ENCODE data around the gene NFYC. TPM values are rescaled to one million over a fixed set of nuclear protein-coding genes. Genes with fewer than 3 reads are reported as not detected.

The NFYC gene
- total RNA-seq = 10 to 100 TPM; 61.3 to 61.6 TPM
- 51.3 TPM for polyA plus RNA-seq

DNA sequence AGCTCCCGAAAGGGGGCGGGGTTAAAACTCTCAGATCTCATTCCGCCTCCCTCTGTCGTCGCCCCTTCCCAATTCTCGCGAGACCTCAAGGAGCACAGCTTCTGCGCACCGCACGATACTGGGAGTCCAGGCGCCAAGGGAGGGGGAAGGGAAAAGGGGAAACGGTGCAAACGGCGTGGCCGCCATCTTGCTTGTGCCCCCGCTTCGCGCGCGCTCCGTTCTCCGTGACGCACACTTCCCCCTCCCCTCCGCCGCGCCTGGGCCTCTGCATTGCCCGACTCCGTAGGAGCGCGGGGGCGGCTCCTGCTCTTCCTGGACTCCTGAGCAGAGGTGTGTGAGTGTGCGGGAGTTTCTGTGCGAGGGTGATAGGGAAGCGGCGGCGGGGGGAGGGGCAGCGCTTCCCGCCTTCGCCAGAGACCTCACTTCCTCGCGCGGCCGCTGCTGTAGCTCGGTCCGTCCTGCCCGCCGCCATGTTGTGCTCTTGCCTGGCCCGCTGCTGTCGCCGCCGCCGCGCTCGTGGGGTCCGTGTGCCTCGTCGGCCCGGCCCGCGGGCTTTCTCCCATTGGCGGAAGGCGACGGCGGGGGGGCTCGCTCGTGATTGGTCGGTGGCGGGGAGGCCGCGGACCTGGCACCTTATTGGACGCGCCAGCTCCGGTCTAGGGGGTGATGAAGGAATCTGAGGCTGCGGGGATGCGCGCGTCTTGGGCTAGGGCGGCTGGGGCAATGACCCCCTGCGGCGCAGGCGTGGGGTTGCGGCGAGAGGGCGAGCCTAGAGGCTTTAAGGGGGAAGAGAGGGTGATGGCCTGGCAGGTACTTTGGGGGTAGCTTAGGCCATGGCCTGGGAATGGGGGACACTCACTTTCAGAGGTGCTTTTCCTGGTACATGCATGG, at the start of gene NFYC:
NFYC (plus strand) TSS at position 167 of the 891 bp plus-strand sequence. CDS start 47,140 bp downstream, outside the sequence.
- Histone ChIP-seq H3K4me3 (ENCODE audit: low read length) (peak within 1 kb of the TSS; percentile 94), H3K9me3 (ENCODE audit: low read length) (no peaks in the 10 kb centered on the region), H3K27me3 (ENCODE audit: insufficient read depth, low read length, poor library complexity, severe bottlenecking) (no peaks in the 10 kb centered on the region), H3K27ac (ENCODE audit: low read depth, low read length) (peak within 1 kb of the TSS; percentile 97), H3K4me1 (ENCODE audit: insufficient read depth, low read length) (peaks cover 41% of the 10 kb centered on the region), H3K36me3 (ENCODE audit: insufficient read depth, low read length) (no peaks in the 10 kb centered on the region)
- POLR2A ChIA-PET = interaction anchor here (0.6 to 2.9 kb wide), 21 partner anchors 9 to 288 kb away, joined by 3 to 23 read pairs (median 4); partner anchors contain the start of genes CITED4, CTPS1, RIMS3 and ZFP69
- peak within 1 kb of the TSS; percentile 92 to 100 (median 97) for H3K27ac Mint-ChIP-seq
- H3K27me3 Mint-ChIP-seq = peaks cover 0 to 5% of the 10 kb centered on the region in 2 donors
- H3K36me3 Mint-ChIP-seq = peaks cover 8 to 33% (median 9%) of the 10 kb centered on the region in 3 donors
- H3K9me3 Mint-ChIP-seq = no peaks in the 10 kb centered on the region
- CTCF ChIA-PET = interaction anchor here (0.8 to 2.5 kb wide), 12 partner anchors 8 to 288 kb away, joined by 3 to 10 read pairs (median 4); partner anchors contain the start of gene CTPS1
- peak within 1 kb of the TSS; percentile 90 to 100 (median 93) for H3K4me3 Mint-ChIP-seq
- H3K4me1 Mint-ChIP-seq = peaks cover 59 to 74% (median 71%) of the 10 kb centered on the region in 3 donors
- DNase-seq = peak; percentile 89 to 97 (median 94)

DNA sequence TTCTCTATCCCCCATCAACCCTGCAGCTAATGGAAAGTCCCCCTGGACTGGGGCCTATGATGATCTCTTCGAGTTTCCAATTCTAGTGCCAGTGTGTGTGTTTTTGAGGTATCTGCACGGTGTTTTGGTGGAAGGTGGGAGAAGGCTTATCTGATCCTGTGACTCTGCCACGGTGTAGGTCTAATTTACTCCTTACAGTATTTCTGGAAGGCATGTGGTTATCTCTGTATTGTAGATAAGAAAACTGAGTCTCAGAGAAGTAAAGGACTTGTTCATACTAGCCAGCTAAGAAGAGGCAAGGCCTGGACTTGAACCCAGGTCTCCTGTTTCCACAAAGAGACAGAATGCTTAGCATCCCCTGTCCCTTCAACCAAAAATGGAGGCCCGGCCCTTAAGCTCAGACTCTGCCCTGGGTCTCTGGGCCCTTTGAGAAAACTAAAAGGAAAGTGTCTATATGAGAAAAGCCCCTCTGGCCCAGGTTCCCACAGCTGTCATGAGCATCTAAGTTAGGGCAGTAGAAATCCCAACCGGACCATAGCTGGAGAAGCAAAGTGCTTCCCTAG, 46.3 kb upstream of the NFYC start:
- Mint-ChIP-seq H3K36me3 (peaks cover 0 to 3% (median 0%) of the 10 kb centered on the region in 3 donors), H3K27ac (no peak overlapping the region), H3K27me3 (peaks cover 1 to 7% of the 10 kb centered on the region in 2 donors), H3K4me3 (no peak overlapping the region), H3K9me3 (no peaks in the 10 kb centered on the region), H3K4me1 (peaks cover 5 to 12% (median 6%) of the 10 kb centered on the region in 3 donors)
- Histone ChIP-seq H3K9me3 (ENCODE audit: low read length) (no peaks in the 10 kb centered on the region), H3K27ac (ENCODE audit: low read depth, low read length) (no peak overlapping the region), H3K27me3 (ENCODE audit: insufficient read depth, low read length, poor library complexity, severe bottlenecking) (no peaks in the 10 kb centered on the region), H3K36me3 (ENCODE audit: insufficient read depth, low read length) (no peaks in the 10 kb centered on the region), H3K4me1 (ENCODE audit: insufficient read depth, low read length) (no peaks in the 10 kb centered on the region), H3K4me3 (ENCODE audit: low read length) (no peak overlapping the region)
- ChIA-PET POLR2A (no interaction called here), CTCF (interaction anchor here (1.3 kb wide), 1 partner anchor 13 kb away, joined by 3 read pairs; no protein-coding TSS in a partner anchor)
- DNase-seq = no peak

DNA sequence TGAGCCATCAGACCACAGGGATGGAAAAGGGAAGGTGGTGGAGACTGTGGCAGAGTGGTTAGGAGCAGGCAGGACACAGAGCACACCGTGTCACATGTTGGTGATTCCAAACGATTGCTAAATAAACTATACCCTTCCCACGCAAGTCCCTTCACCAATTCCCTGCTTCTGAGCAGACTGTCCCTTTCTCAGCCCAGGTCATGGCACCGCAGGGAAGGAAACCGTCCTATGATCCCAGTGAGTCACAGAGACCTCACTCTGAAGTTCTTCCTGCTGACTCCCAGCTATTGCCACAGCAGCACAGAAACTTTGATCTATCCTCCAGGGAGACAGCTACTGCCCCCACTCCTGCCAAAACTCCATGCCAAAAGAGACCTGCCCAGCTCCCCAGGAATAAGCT, 45.2 kb upstream of the NFYC start:
- peaks cover 5 to 6% (median 5%) of the 10 kb centered on the region in 3 donors for H3K4me1 Mint-ChIP-seq
- Histone ChIP-seq H3K4me3 (ENCODE audit: low read length) (no peak overlapping the region), H3K4me1 (ENCODE audit: insufficient read depth, low read length) (no peaks in the 10 kb centered on the region), H3K27me3 (ENCODE audit: insufficient read depth, low read length, poor library complexity, severe bottlenecking) (no peaks in the 10 kb centered on the region), H3K9me3 (ENCODE audit: low read length) (no peaks in the 10 kb centered on the region), H3K27ac (ENCODE audit: low read depth, low read length) (no peak overlapping the region), H3K36me3 (ENCODE audit: insufficient read depth, low read length) (no peaks in the 10 kb centered on the region)
- H3K27me3 Mint-ChIP-seq = peaks cover 1 to 7% of the 10 kb centered on the region in 2 donors
- no peaks in the 10 kb centered on the region for H3K9me3 Mint-ChIP-seq
- CTCF ChIA-PET = interaction anchor here (1.3 kb wide), 2 partner anchors 14 to 128 kb away, joined by 3 to 5 read pairs; no protein-coding TSS in a partner anchor
- H3K4me3 Mint-ChIP-seq = no peak overlapping the region
- H3K27ac Mint-ChIP-seq = peak overlapping the region in 2 of 8 donors; percentile 43 to 52
- POLR2A ChIA-PET = no interaction called here
- no peak for DNase-seq
- H3K36me3 Mint-ChIP-seq = no peaks in the 10 kb centered on the region

DNA sequence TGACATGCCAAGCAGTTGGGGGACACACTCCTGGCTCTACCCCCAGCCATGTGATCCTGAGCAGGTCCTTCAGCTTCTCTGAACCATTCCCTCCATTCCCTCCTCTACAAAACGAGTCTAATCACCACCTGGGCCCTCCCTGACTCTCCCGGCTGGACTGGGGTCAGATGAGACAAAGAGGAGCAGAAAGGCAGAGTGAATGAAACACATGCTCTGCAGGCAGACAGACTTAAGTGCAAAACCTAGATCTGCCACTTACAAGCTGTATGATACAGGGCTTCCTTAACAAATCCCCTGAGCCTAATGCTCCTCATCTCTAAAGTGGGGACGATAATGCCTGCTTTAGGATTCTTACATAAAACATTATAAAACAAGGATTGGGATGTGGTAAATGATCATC, 43.3 kb upstream of the NFYC start:
- H3K9me3 Mint-ChIP-seq = no peaks in the 10 kb centered on the region
- H3K4me3 Mint-ChIP-seq = no peak overlapping the region
- no peaks in the 10 kb centered on the region for H3K9me3 ChIP-seq (ENCODE audit: low read length)
- H3K4me1 ChIP-seq (ENCODE audit: insufficient read depth, low read length) = no peaks in the 10 kb centered on the region
- DNase-seq = no peak
- POLR2A ChIA-PET = no interaction called here
- H3K4me3 ChIP-seq (ENCODE audit: low read length) = no peak overlapping the region
- H3K27ac Mint-ChIP-seq = peak overlapping the region in 1 of 8 donors; percentile 40
- H3K36me3 ChIP-seq (ENCODE audit: insufficient read depth, low read length) = no peaks in the 10 kb centered on the region
- CTCF ChIA-PET = interaction anchor here (1.3 kb wide), 1 partner anchor 21 kb away, joined by 3 read pairs; no protein-coding TSS in a partner anchor
- H3K27me3 Mint-ChIP-seq = peaks cover 1 to 7% of the 10 kb centered on the region in 2 donors
- H3K36me3 Mint-ChIP-seq = no peaks in the 10 kb centered on the region
- no peak overlapping the region for H3K27ac ChIP-seq (ENCODE audit: low read depth, low read length)
- peaks cover 5 to 6% (median 5%) of the 10 kb centered on the region in 3 donors for H3K4me1 Mint-ChIP-seq
- H3K27me3 ChIP-seq (ENCODE audit: insufficient read depth, low read length, poor library complexity, severe bottlenecking) = no peaks in the 10 kb centered on the region

DNA sequence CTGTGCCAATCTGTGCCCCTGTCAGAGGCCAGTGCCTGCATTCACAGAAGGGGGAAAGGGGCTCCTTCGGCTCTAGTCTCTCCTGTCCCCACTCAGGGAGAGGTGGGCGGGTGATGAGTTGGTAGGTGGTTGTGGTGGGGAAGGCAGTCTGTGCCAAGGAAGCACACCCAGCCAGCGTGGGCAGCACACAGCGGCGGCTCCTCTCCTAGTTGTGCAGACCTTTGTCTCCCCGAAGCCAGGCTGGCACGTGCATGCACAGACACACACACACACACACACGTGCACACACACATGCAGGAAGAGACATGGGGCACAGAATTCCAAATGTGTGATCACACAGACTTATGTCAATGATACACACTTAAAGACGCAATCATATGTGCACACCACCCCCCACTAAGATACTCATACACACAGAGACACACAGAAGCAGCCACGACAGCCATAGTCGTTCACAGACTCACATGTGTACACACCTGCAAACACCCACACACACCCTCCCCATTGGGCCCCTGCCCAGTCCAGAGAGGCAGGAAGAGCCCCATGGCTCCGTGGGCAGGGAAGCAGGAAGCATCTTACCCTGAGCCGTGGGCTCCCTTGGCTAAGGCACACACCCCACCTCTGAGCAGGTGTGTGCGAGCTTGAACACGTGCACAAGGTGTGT, 42.4 kb upstream of the NFYC start:
- DNase-seq = no peak
- Histone ChIP-seq H3K36me3 (ENCODE audit: insufficient read depth, low read length) (no peaks in the 10 kb centered on the region), H3K4me1 (ENCODE audit: insufficient read depth, low read length) (no peaks in the 10 kb centered on the region), H3K4me3 (ENCODE audit: low read length) (no peak overlapping the region), H3K9me3 (ENCODE audit: low read length) (no peaks in the 10 kb centered on the region), H3K27me3 (ENCODE audit: insufficient read depth, low read length, poor library complexity, severe bottlenecking) (no peaks in the 10 kb centered on the region), H3K27ac (ENCODE audit: low read depth, low read length) (no peak overlapping the region)
- peak overlapping the region in 3 of 8 donors; percentile 38 to 77 (median 70) for H3K27ac Mint-ChIP-seq
- H3K9me3 Mint-ChIP-seq = no peaks in the 10 kb centered on the region
- CTCF ChIA-PET = interaction anchor here (1.3 kb wide), 1 partner anchor 20 kb away, joined by 3 read pairs; no protein-coding TSS in a partner anchor
- POLR2A ChIA-PET = no interaction called here
- peak overlapping the region in 4 of 7 donors; percentile 2 to 71 (median 50) for H3K4me3 Mint-ChIP-seq
- H3K4me1 Mint-ChIP-seq = peaks cover 5 to 6% (median 5%) of the 10 kb centered on the region in 3 donors
- no peaks in the 10 kb centered on the region for H3K36me3 Mint-ChIP-seq
- peaks cover 0 to 7% of the 10 kb centered on the region in 2 donors for H3K27me3 Mint-ChIP-seq

DNA sequence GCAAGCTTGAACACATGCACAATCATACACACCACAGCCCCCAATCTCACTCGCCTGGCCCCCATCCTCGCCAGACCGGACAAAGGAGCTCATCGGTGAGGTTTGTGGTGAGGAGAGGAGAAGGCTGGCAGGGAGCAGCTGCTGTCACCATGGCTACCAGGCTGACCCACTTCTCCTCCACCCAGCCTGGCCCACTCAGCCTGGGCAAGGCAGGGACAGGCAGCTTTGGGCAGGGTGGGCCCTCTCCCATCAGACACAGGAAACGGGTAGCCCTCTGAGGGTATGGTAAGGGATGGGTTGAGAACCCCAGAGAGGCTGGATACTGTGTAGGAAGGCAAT, 41.9 kb upstream of the NFYC start:
- peak overlapping the region in 2 of 7 donors; percentile 36 to 64 for H3K4me3 Mint-ChIP-seq
- peaks cover 0 to 9% of the 10 kb centered on the region in 2 donors for H3K27me3 Mint-ChIP-seq
- POLR2A ChIA-PET = no interaction called here

DNA sequence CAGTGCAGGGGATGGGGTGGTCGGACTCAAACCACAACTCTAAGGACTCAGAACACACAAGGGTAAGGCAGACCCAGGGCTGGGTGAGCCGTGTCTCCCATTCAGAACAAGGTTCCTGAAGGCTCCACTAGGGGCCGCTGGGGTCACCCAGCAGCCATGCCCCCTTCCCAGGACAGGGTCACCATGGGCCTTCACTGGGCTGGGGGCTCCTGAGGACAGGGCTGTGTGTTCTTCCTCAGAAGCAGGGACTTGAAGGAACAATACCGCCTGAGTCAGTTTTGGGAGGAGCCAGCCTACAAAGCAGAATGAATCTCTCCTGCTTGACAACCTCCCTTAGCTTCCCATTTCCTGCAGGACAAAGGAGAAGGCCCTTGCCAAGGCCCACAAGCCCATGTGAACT, 41.4 kb upstream of the NFYC start:
- H3K9me3 Mint-ChIP-seq = no peaks in the 10 kb centered on the region
- Histone ChIP-seq H3K4me1 (ENCODE audit: insufficient read depth, low read length) (no peaks in the 10 kb centered on the region), H3K4me3 (ENCODE audit: low read length) (no peak overlapping the region), H3K9me3 (ENCODE audit: low read length) (no peaks in the 10 kb centered on the region), H3K27me3 (ENCODE audit: insufficient read depth, low read length, poor library complexity, severe bottlenecking) (no peaks in the 10 kb centered on the region), H3K27ac (ENCODE audit: low read depth, low read length) (no peak overlapping the region), H3K36me3 (ENCODE audit: insufficient read depth, low read length) (no peaks in the 10 kb centered on the region)
- H3K4me3 Mint-ChIP-seq = peak overlapping the region in 1 of 7 donors; percentile 12
- peaks cover 5 to 10% (median 8%) of the 10 kb centered on the region in 3 donors for H3K4me1 Mint-ChIP-seq
- H3K36me3 Mint-ChIP-seq = no peaks in the 10 kb centered on the region
- ChIA-PET POLR2A (no interaction called here), CTCF (no interaction called here)
- DNase-seq = no peak
- peaks cover 0 to 12% of the 10 kb centered on the region in 2 donors for H3K27me3 Mint-ChIP-seq
- peak overlapping the region in 1 of 8 donors; percentile 61 for H3K27ac Mint-ChIP-seq

More for the DNA sequence above, 41.9 kb upstream of the NFYC start:
- H3K4me1 Mint-ChIP-seq = peaks cover 5 to 9% (median 6%) of the 10 kb centered on the region in 3 donors
- no peaks in the 10 kb centered on the region for H3K36me3 Mint-ChIP-seq
- no peak overlapping the region for H3K27ac ChIP-seq (ENCODE audit: low read depth, low read length)
- no peak for DNase-seq
- H3K9me3 ChIP-seq (ENCODE audit: low read length) = no peaks in the 10 kb centered on the region
- no peaks in the 10 kb centered on the region for H3K9me3 Mint-ChIP-seq
- no peak overlapping the region for H3K4me3 ChIP-seq (ENCODE audit: low read length)
- H3K27me3 ChIP-seq (ENCODE audit: insufficient read depth, low read length, poor library complexity, severe bottlenecking) = no peaks in the 10 kb centered on the region
- no peaks in the 10 kb centered on the region for H3K4me1 ChIP-seq (ENCODE audit: insufficient read depth, low read length)
- peak overlapping the region in 2 of 8 donors; percentile 70 to 77 for H3K27ac Mint-ChIP-seq
- CTCF ChIA-PET = no interaction called here
- no peaks in the 10 kb centered on the region for H3K36me3 ChIP-seq (ENCODE audit: insufficient read depth, low read length)

All from CD8-positive, alpha-beta memory T cell (primary cell).